Measurements from ENCODE around the gene C19orf44. TPM values are rescaled to one million over a fixed set of nuclear protein-coding genes. Genes with fewer than 3 reads are reported as not detected.

Gene C19orf44
- total RNA-seq, 6 experiments from 2014 or later: 2.9 to 4.7 (median 3.7) TPM

GRCh38 chr19:16454351-16454918 lies 41.8 kb upstream of the C19orf44 start:
- DNase-seq: no peak
- no peak for TF ChIP-seq CTCF (IDR thresholded peaks at IDR 0.05)
- Mint-ChIP-seq H3K27ac (no peak overlapping the region), H3K36me3 (ENCODE audit: low read depth) (peaks cover 5% of the 10 kb centered on the region), H3K9me3 (no peaks in the 10 kb centered on the region), H3K4me1 (ENCODE audit: low read depth) (peaks cover 47% of the 10 kb centered on the region), H3K27me3 (ENCODE audit: insufficient read depth) (no peaks in the 10 kb centered on the region; the same call in 1 of the 2 replicates), H3K4me3 (no peak overlapping the region)

- TF ChIP-seq CTCF (IDR thresholded peaks at IDR 0.05): no peak
- Mint-ChIP-seq H3K4me1 (ENCODE audit: low read depth) (peaks cover 40% of the 10 kb centered on the region), H3K27me3 (ENCODE audit: insufficient read depth) (no peaks in the 10 kb centered on the region; the same call in 1 of the 2 replicates), H3K27ac (no peak overlapping the region), H3K36me3 (ENCODE audit: low read depth) (no peaks in the 10 kb centered on the region), H3K4me3 (no peak overlapping the region), H3K9me3 (no peaks in the 10 kb centered on the region)
- no peak for DNase-seq
These were observed 40.7 kb upstream of the C19orf44 start for GRCh38 chr19:16455489-16455888.

- H3K27ac Mint-ChIP-seq: peak overlapping the region; percentile 42; the same call in 1 of the 2 replicates
- no peak for DNase-seq
- H3K4me3 Mint-ChIP-seq: peak overlapping the region; percentile 78
- H3K36me3 Mint-ChIP-seq (ENCODE audit: low read depth): no peaks in the 10 kb centered on the region
- no peak for TF ChIP-seq CTCF (IDR thresholded peaks at IDR 0.05)
- no peaks in the 10 kb centered on the region for H3K9me3 Mint-ChIP-seq
- no peaks in the 10 kb centered on the region; the same call in 1 of the 2 replicates for H3K27me3 Mint-ChIP-seq (ENCODE audit: insufficient read depth)
- peaks cover 40% of the 10 kb centered on the region for H3K4me1 Mint-ChIP-seq (ENCODE audit: low read depth)
These were observed 39.5 kb upstream of the C19orf44 start for GRCh38 chr19:16456652-16457194.

GRCh38 chr19:16457195-16457953 lies 38.8 kb upstream of the C19orf44 start:
- Mint-ChIP-seq H3K27ac (peak overlapping the region; percentile 42; the same call in 1 of the 2 replicates), H3K36me3 (ENCODE audit: low read depth) (no peaks in the 10 kb centered on the region), H3K4me3 (peak overlapping the region; percentile 78), H3K9me3 (no peaks in the 10 kb centered on the region), H3K27me3 (ENCODE audit: insufficient read depth) (no peaks in the 10 kb centered on the region; the same call in 1 of the 2 replicates), H3K4me1 (ENCODE audit: low read depth) (peaks cover 40% of the 10 kb centered on the region)
- DNase-seq: no peak
- no peak for TF ChIP-seq CTCF (IDR thresholded peaks at IDR 0.05)

- Mint-ChIP-seq H3K36me3 (ENCODE audit: low read depth) (no peaks in the 10 kb centered on the region), H3K27ac (peak overlapping the region; percentile 42; the same call in 1 of the 2 replicates), H3K27me3 (ENCODE audit: insufficient read depth) (no peaks in the 10 kb centered on the region; the same call in 1 of the 2 replicates), H3K4me1 (ENCODE audit: low read depth) (peaks cover 46% of the 10 kb centered on the region), H3K4me3 (peak overlapping the region; percentile 78; the same call in 1 of the 2 replicates), H3K9me3 (no peaks in the 10 kb centered on the region)
- no peak for TF ChIP-seq CTCF (IDR thresholded peaks at IDR 0.05)
- no peak for DNase-seq
These were observed 38.3 kb upstream of the C19orf44 start for GRCh38 chr19:16457954-16458331.
